Measurements from ENCODE around the gene SHROOM4. TPM values are rescaled to one million over a fixed set of nuclear protein-coding genes. Genes with fewer than 3 reads are reported as not detected.

Gene SHROOM4
- total and polyA plus RNA-seq, 7 donors, result 1.8 to 11.2 (median 5.1) TPM

DNA sequence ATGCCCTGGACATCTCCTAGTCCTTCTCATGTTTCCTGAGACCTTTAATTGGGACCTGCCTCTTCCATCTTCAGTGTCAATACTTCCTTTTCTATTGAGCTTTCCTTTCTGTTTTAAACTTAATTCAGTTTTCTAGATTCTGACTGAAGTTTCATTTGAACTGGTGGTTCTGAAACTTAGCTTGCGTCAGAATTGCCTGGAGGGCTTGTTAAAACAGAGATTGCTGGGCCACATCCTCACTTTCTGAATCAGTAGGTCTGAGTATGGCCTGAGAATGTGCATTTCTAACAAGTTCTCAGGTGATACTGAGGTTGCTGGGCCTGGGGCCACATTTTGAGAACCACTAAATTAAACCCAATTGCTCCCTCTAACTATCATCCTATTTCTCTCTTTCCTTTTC is 191.2 kb downstream of the SHROOM4 start:
- H3K27ac ChIP-seq, result no peak overlapping the region
- no peak for ATAC-seq
- no peaks in the 10 kb centered on the region for H3K36me3 ChIP-seq (ENCODE audit: insufficient read depth in 1 of 2, low read depth in 1 of 2)
- H3K9me3 ChIP-seq, result peaks cover 4% of the 10 kb centered on the region
- TF ChIP-seq, protein P1, sequence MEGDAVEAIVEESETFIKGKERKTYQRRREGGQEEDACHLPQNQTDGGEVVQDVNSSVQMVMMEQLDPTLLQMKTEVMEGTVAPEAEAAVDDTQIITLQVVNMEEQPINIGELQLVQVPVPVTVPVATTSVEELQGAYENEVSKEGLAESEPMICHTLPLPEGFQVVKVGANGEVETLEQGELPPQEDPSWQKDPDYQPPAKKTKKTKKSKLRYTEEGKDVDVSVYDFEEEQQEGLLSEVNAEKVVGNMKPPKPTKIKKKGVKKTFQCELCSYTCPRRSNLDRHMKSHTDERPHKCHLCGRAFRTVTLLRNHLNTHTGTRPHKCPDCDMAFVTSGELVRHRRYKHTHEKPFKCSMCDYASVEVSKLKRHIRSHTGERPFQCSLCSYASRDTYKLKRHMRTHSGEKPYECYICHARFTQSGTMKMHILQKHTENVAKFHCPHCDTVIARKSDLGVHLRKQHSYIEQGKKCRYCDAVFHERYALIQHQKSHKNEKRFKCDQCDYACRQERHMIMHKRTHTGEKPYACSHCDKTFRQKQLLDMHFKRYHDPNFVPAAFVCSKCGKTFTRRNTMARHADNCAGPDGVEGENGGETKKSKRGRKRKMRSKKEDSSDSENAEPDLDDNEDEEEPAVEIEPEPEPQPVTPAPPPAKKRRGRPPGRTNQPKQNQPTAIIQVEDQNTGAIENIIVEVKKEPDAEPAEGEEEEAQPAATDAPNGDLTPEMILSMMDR (IDR thresholded peaks at IDR 0.05), result no peak
- intact Hi-C loops (cut with DNase I), result no loop called here
- H3K27me3 ChIP-seq (ENCODE audit: insufficient read depth in 3 of 3, low read length in 2 of 3), result peaks cover 0 to 24% (median 0%) of the 10 kb centered on the region in 3 donors
- no peaks in the 10 kb centered on the region for H3K4me1 ChIP-seq
- DNase-seq, result no peak
- no peak overlapping the region for H3K4me3 ChIP-seq
- 72 to 100% (median 91%) methylated on average over 1 of the region's 1 CpG for WGBS, 3 donors

DNA sequence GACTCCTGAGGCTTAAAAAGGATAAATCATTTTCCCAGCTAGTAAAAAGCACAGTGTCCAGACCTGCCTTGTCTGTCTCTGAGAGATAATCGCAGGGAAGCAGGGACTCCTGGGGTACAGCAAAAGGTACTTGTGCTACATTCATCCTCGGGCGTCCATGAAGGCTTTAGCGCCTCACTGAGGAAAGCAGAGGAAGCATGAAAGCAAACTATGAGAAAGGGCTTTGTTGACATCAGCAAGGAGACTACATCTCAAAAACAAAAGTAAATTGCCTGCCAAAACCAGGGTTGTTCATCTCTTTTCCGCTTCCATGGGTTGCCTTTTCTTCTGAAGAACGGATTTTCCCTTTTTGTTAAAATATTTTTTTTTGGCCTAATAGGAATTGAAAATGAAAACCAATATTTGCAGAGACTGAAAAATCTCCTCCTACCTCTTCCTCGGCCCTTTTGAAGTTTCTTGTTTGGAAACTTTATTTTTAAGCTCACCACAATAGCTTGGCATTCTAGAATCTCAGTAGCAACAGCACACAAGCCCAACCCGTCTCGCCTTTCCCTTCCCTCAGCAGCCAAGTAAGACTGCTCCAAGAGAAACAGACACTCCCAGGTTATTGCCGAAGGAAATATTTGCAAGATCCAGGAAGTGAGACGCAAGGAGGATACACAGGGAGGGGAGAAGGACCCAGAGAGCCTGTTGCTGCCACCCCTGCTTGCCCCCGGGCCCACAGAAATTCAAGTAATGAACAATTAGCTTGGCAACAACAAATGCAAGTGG is 195.0 kb downstream of the SHROOM4 start:
- 38 to 67% (median 63%) methylated on average over 12 of the region's 12 CpGs for WGBS, 3 donors
- Histone ChIP-seq H3K36me3 (ENCODE audit: insufficient read depth in 1 of 2, low read depth in 1 of 2) (no peaks in the 10 kb centered on the region), H3K27me3 (ENCODE audit: insufficient read depth in 3 of 3, low read length in 2 of 3) (peaks cover 0 to 33% (median 0%) of the 10 kb centered on the region in 3 donors), H3K4me3 (no peak overlapping the region), H3K27ac (no peak overlapping the region), H3K4me1 (no peaks in the 10 kb centered on the region), H3K9me3 (peaks cover 4% of the 10 kb centered on the region)
- TF ChIP-seq, protein P1 (IDR thresholded peaks at IDR 0.05), result no peak
- ATAC-seq (no peak), DNase-seq (no peak)
- intact Hi-C loops (cut with DNase I), result loop anchor here in 1 of 2 donors (10.0 kb wide), 1 partner anchor 294 kb away; no protein-coding TSS in a partner anchor

DNA sequence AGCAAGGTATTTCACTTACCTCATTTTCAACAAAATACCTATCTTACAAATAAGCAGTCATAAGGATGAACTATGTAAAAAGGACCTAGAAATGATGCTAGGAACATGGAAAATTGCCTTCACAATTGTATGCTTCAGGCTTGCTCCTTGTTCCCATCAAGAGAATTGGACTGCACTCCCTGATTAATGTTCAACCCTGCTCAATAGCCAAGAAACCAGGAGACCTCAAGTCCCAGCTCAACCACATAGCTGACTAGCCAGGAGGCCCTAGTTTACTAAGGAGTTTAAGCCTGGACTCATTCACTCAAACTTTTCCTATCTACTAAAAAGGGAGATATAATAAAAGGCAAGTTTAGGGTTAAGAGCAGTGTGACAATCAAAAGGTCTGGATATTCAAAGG is 196.8 kb downstream of the SHROOM4 start:
- H3K9me3 ChIP-seq, result peaks cover 4% of the 10 kb centered on the region
- ATAC-seq (no peak), DNase-seq (no peak)
- peaks cover 0 to 32% (median 0%) of the 10 kb centered on the region in 3 donors for H3K27me3 ChIP-seq (ENCODE audit: insufficient read depth in 3 of 3, low read length in 2 of 3)
- TF ChIP-seq, protein P1 (IDR thresholded peaks at IDR 0.05), result no peak
- no peak overlapping the region for H3K4me3 ChIP-seq
- no peaks in the 10 kb centered on the region for H3K36me3 ChIP-seq (ENCODE audit: insufficient read depth in 1 of 2, low read depth in 1 of 2)
- H3K27ac ChIP-seq, result no peak overlapping the region
- no peaks in the 10 kb centered on the region for H3K4me1 ChIP-seq
- intact Hi-C loops (cut with DNase I), result loop anchor here in 1 of 2 donors (10.0 kb wide), 1 partner anchor 292 kb away; no protein-coding TSS in a partner anchor

DNA sequence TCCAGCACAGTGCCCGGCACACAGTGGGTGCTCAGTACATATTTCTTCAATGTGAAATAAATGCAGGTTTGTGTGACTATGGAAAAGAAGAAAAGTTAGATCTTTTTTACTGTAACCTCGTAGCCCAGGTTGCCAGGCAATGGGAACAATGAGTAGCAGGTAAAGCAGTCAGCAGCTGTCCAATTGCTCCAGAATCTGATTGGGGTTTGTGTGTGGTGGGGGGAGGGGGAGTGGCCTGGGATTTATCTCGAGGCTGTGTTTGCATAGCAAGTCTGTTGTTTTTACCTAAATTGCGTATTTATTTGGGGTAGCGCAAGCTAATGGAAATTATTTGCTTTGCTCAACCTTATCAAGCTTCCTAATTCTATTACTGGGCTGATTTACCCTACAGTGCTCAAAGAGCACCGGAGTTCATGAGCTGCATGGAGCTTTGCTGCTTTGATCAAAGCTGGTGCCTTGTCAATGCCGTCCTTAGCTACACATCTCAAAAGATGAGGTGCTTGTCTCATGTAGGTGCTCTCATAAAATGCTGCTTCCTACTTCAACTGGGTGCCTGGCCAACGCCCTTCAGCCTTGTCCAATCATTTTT is 198.3 kb downstream of the SHROOM4 start:
- no peak overlapping the region for H3K27ac ChIP-seq
- intact Hi-C loops (cut with DNase I), result loop anchor here in 1 of 2 donors (10.0 kb wide), 1 partner anchor 291 kb away; no protein-coding TSS in a partner anchor
- H3K9me3 ChIP-seq, result no peaks in the 10 kb centered on the region
- H3K4me3 ChIP-seq, result no peak overlapping the region
- H3K4me1 ChIP-seq, result no peaks in the 10 kb centered on the region
- ATAC-seq (no peak), DNase-seq (no peak)
- TF ChIP-seq, protein P1 (IDR thresholded peaks at IDR 0.05), result no peak
- H3K36me3 ChIP-seq (ENCODE audit: insufficient read depth in 1 of 2, low read depth in 1 of 2), result no peaks in the 10 kb centered on the region
- peaks cover 0 to 21% (median 0%) of the 10 kb centered on the region in 3 donors for H3K27me3 ChIP-seq (ENCODE audit: insufficient read depth in 3 of 3, low read length in 2 of 3)
- WGBS, 3 donors, result 60 to 81% (median 71%) methylated on average over 8 of the region's 8 CpGs

All from psoas muscle (tissue), 8 donors.